Stimulated activated CD8-positive, alpha-beta memory T cell treated with anti-CD3 and anti-CD28 coated beads, Interleukin-4, amount 100 ng/mL, for 1 hour (primary cell): ENCODE data around the gene ATP2B3.

Experiments
- DNase-seq, 2 donors: peaks; one replicate each; pipeline ENCODE4 v3.0.0-alpha.2; 2020; ENCODE audit warnings: low read depth in 2 of 2, low spot score in 1 of 2

ATP2B3 gene

DNA sequence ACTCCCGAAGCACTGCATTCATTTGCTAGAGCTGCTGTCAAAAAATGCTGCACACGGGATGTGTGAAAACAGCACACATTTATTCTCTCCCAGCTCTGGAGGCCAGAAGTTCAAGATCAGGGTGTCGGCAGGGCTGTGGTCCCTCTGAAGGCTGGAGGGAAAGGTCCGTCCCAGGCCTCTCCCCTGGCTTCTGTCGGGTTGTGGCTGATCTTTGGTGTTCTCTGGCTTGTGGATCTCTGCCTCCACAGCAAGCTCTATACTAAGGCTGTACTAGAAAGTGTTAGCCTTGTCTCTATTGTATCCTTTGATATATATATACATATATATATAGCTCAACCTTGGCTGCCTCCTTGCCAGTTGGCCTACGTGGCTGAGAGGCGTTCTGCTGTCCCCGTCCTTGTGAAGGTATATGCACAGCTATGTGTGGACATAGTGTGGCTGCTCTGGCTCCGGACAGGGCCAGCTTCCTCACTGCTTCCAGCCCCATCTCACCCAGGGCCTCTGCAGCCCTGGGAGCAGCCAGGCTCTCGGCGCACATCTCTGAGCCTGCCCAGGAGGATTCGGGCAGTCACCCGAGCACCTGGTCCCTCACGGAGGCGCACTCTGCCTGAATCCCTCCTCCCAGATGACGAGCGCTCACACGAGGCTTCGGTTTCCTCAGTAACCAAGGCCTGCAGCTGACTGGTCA, 114.6 kb downstream of the ATP2B3 start:
- DNase-seq: no peak
